ENCODE measurements around the gene EYA3.

The EYA3 gene

DNA sequence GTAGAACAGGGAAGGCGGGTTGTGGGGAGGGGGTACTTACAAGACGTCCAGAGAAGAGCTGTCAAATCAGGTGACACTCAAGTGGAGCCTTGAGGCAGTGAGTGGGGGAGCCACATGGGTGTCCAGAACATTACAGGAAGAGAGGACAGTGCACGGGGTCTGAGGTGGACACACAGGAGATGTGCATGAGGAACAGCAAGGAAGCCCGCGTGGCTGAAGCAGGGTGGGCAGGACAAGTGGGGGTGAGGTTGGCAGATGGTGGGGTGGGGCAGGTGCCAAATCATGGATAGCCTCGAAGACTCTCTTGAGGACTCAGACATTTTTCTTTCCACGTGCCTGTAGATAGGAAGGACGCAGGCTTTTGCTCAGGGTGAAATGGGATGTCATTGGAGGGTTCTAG, 152.7 kb downstream of the EYA3 start:
- no peak for FAIRE-seq

DNA sequence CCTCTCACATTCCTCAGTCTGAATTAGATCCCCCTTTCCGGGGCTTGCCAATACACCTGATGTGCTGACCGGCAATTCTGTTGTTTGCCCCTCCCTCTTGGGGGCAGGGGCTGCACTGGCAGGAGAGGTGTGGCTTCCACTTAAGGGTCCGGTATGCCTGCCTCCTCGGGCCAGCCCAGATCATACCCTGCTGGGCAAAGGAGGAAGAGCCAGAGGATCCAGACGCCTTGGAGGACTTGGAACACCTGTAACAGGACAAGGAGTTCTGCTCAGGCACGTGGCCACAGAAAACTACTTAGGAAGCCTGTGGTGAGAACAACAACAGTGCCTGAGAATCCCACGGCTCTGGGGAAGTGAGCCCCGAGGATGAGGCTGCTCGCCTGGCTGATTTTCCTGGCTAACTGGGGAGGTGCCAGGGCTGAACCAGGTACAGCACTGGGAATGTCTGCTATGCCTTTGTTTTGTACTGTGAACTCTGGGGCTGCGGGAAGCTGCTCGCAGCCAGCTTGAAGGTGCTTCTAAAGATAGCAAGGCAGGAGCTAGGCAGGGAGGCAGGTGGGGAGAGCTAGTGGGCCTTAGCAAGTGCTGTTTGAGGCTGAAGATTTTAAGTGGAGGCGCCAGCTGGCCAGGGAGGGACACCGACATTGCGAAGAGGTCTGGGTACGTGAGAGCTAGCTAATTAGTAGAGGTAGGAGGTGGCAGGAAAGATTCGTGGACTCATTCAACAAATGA, 153.4 kb downstream of the EYA3 start, which contains the start of gene SMPDL3B:
Gene SMPDL3B, plus strand, starts transcription at position 183 of the 732 bp plus-strand sequence. Its CDS starts 184 bp downstream, at position 367.
- FAIRE-seq: no peak

GRCh38 chr1:27931759-27932158, 156.7 kb downstream of the EYA3 start:
- FAIRE-seq: no peak

DNA sequence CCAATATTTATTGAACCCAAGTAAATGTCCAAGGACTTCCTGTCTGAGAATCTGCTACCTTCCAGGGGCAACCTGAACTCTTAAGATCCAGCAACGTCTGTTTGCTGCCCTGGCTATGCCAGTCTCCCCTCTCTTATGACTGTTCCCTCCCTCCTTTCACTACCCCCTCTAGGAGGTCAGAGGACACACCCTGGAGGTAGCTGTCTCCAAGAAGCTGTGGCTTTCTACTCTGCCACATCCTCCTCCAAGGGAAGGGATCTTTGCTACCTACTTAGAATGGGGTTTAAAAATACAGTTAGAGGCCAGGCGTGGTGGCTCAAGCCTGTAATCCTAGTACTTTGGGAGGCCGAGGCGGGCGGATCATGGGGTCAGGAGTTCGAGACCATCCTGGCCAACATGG, 157.2 kb downstream of the EYA3 start:
- FAIRE-seq: no peak

DNA sequence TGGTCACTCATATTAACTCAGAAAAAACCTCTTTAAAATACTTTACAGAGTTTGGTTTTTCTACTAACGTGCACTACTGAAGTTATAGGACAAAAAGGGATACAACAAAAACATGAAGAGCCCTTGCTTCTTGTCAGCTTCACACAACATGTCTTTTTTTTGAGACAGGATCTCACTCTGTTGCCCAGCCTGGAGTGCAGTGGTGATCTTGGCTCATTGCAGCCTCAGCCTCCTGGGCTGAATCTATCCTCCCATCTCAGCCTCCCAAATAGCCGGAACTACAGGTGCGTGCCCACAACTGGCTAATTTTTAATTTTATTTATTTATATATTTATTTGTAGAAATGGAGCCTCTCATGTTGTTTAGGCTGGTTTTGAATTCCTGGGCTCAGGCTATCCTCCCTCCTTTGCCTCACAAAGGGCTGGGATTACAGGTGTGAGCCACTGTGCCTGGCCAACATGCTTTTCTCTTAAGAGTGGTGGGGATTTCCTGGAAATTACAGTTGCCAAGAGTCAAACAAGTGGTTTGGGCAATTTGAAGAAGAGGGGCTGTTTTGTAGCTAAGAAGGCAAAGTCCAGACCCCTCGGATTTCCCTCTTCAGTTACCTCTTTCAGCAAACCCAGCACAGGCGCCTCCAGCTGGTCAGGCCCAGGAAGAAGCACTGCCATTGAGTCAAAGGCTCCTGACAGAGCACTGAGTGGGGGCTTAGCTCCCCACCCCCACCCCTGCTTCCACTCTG, 160.0 kb downstream of the EYA3 start:
- no peak for FAIRE-seq

DNA sequence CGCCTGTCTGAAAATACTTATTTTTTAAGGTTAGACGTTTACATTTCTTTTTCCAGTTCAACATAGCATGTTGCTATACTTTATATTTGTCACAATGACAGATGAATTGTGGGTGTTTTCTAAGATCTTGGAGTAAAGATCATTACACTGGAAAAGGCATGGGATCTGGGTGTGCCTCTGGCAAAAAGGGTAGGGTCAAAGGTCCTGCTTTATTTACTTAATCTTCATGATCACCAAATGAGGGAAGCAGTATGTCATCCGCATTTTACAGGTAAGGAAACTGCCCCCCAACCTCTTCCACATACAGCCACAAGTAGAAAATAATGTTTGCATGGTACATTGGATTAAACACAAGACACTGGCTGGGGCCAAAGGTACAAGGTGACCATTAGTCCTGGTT, 166.1 kb downstream of the EYA3 start:
- FAIRE-seq: no peak

All from islet of Langerhans (tissue), 1 donor.